Glutamatergic neuron (in vitro differentiated cells): ENCODE data around the gene AADACL4. TPM values are rescaled to one million over a fixed set of nuclear protein-coding genes. Genes with fewer than 3 reads are reported as not detected.
"Not testable (repeated sequence)": the region's sequence is repeated elsewhere in the genome, so short reads cannot be mapped to it uniquely, and the experiment has no call there.

Source experiments
- DNase-seq: peaks from one replicate; pipeline ENCODE4 v3.0.0; 2022
- H3K27ac Mint-ChIP-seq: one replicate; pipeline ENCODE4 v1.8.0; 2020; ENCODE audit warnings: mild to moderate bottlenecking, mixed read lengths, inconsistent platforms; ENCODE audit not compliant: unreplicated experiment
- H3K27me3 Mint-ChIP-seq: one replicate; pipeline ENCODE4 v1.8.0; 2020; ENCODE audit warnings: mild to moderate bottlenecking, moderate library complexity, mixed read lengths, inconsistent platforms; ENCODE audit not compliant: unreplicated experiment
- H3K36me3 Mint-ChIP-seq: one replicate; pipeline ENCODE4 v1.8.0; 2020; ENCODE audit warnings: mild to moderate bottlenecking, mixed read lengths, inconsistent platforms; ENCODE audit not compliant: unreplicated experiment
- H3K4me1 Mint-ChIP-seq: one replicate; pipeline ENCODE4 v1.8.0; 2020; ENCODE audit warnings: mild to moderate bottlenecking, low read depth, mixed read lengths, inconsistent platforms; ENCODE audit not compliant: unreplicated experiment
- H3K4me3 Mint-ChIP-seq: one replicate; pipeline ENCODE4 v1.8.0; 2020; ENCODE audit warnings: mild to moderate bottlenecking, mixed read lengths, inconsistent platforms; ENCODE audit not compliant: unreplicated experiment
- H3K9me3 Mint-ChIP-seq: one replicate; pipeline ENCODE4 v1.8.0; 2020; ENCODE audit warnings: mild to moderate bottlenecking, moderate library complexity, mixed read lengths, inconsistent platforms; ENCODE audit not compliant: unreplicated experiment
- CTCF ChIP-seq: fragments of 200-600 bp; sonication (generic); IDR thresholded peaks from one replicate; pipeline ENCODE4 v1.5.0; 2021; ENCODE audit not compliant: partially characterized antibody, unreplicated experiment
- total RNA-seq: library from RNA; stranded (reverse); fragmentation: NEBNext Ultra II Directional; extraction: Animal tissue kit (Norgen Biotek cat#: 25700); gene quantifications from one replicate; pipeline ENCODE4 v1.2.1, GENCODE V29; 2021; ENCODE audit not compliant: unreplicated experiment

AADACL4 gene
- total RNA-seq, 1 donor from 2014 or later: not detected

DNA sequence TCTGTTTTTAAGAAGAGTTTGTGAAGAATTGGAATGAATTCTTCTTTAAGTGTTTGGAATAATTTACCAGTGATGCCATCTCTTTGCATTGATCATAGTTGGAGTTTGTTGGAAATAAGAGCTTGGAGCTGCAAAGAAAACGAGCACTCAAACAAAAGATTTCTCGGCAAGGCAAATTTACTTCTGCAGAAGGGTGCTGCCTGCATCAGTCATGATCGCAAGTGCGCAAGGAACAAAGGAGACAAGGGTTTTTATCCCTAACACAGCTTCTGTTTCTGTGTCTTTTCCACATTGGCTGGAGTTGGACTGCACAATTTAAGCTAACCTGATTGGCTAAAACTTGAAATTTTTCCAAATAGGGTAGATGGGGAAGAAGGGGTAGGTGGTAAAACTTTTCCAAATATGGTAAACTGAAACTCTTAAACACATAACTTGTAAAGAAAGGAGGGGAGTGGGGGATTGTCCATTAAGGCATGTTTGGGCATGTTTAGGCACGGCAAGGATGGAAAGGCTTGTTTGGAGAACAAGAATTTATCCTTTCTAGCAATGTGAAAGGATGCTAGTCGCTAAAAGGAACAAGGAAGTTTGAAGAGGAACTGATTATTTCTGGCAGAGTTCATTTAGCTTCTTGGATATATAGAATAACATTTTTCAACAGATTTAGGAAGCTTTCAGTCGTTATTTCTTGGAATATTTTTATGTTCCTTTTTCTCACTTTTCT, 3.5 kb upstream of the AADACL4 start:
- H3K4me1 Mint-ChIP-seq: no peaks in the 10 kb centered on the region
- H3K27me3 Mint-ChIP-seq: peaks cover 1% of the 10 kb centered on the region
- TF ChIP-seq CTCF: no peak
- H3K36me3 Mint-ChIP-seq: peaks cover 13% of the 10 kb centered on the region
- no peak overlapping the region for H3K4me3 Mint-ChIP-seq
- no peak overlapping the region for H3K27ac Mint-ChIP-seq
- DNase-seq: no peak
- peaks cover 16% of the 10 kb centered on the region for H3K9me3 Mint-ChIP-seq

DNA sequence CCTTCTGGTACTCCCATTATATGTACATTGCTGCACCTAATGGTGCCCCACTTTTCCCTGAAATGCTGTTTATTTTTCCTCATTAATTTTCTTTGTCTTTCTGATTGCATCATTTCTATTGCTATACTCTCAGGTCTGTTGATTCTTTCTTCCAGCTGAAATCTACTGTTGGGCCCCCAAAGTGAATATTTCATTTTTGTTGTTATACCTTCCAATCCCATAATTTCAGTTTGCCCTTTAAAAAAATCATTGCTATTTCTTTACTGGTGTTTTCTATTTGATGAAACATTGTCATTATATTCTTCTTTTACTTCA, 3.0 kb upstream of the AADACL4 start:
- H3K4me1 Mint-ChIP-seq: no peaks in the 10 kb centered on the region
- H3K27me3 Mint-ChIP-seq: peaks cover 1% of the 10 kb centered on the region
- TF ChIP-seq CTCF: no peak
- H3K36me3 Mint-ChIP-seq: peaks cover 13% of the 10 kb centered on the region
- H3K9me3 Mint-ChIP-seq: peaks cover 16% of the 10 kb centered on the region
- no peak overlapping the region for H3K27ac Mint-ChIP-seq
- no peak overlapping the region for H3K4me3 Mint-ChIP-seq
- DNase-seq: no peak

GRCh38 chr1:12643079-12643478, 806 bp upstream of the AADACL4 start:
- no peak overlapping the region for H3K4me3 Mint-ChIP-seq
- H3K4me1 Mint-ChIP-seq: no peaks in the 10 kb centered on the region
- H3K27me3 Mint-ChIP-seq: no peaks in the 10 kb centered on the region
- peaks cover 13% of the 10 kb centered on the region for H3K36me3 Mint-ChIP-seq
- no peak overlapping the region for H3K27ac Mint-ChIP-seq
- H3K9me3 Mint-ChIP-seq: peaks cover 18% of the 10 kb centered on the region
- no peak for DNase-seq
- TF ChIP-seq CTCF: no peak

DNA sequence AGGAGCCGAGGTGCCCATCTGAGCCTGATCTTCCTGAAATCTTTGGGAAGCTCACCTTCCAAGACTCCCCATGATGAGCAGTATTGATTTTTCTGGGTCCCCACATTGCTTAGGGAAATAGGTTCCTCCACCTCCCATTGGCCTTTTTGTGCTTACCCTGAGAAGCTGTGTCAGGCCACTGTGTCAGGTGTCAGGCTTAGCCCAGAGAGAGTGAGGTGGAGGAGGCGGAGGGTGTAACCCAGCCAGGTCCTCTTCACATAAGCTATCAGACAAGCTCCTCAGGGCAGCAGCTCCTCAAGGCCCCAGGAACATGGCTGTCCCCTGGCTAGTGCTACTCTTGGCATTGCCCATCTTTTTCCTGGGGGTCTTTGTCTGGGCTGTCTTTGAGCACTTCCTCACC, 352 bp downstream of the AADACL4 start:
- H3K27ac Mint-ChIP-seq: no peak overlapping the region
- H3K4me3 Mint-ChIP-seq: no peak overlapping the region
- TF ChIP-seq CTCF: no peak
- H3K27me3 Mint-ChIP-seq: no peaks in the 10 kb centered on the region
- no peaks in the 10 kb centered on the region for H3K4me1 Mint-ChIP-seq
- DNase-seq: no peak
- peaks cover 12% of the 10 kb centered on the region for H3K36me3 Mint-ChIP-seq
- H3K9me3 Mint-ChIP-seq: peaks cover 14% of the 10 kb centered on the region

GRCh38 chr1:12644829-12645228, 944 bp downstream of the AADACL4 start:
- Mint-ChIP-seq H3K27me3 (no peaks in the 10 kb centered on the region), H3K9me3 (peaks cover 12% of the 10 kb centered on the region), H3K4me1 (no peaks in the 10 kb centered on the region), H3K27ac (no peak overlapping the region), H3K4me3 (no peak overlapping the region), H3K36me3 (peaks cover 6% of the 10 kb centered on the region)
- TF ChIP-seq CTCF: no peak
- no peak for DNase-seq

DNA sequence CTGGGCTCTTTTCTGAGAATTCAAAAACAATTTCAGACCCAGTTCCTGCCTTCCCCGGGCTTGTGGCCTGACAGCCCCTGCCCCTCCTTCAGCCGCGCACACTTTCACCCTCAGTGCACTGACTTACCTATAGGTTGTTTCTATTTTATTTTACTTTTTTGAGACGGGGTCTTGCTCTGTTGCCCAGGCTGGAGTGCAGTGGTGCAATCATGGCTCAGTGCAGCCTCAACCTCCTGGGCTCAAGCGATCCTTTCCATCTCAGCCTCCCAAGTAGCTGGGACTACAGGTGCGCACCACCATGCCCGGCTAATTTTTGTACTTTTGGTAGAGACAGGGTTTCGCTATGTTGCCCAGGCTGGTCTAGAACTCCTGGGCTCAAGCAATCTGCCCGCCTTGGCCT, 1.5 kb downstream of the AADACL4 start:
- not testable (repeated sequence) for H3K27me3 Mint-ChIP-seq, DNase-seq, H3K4me1 Mint-ChIP-seq, H3K36me3 Mint-ChIP-seq, H3K27ac Mint-ChIP-seq, H3K4me3 Mint-ChIP-seq
- peaks cover 11% of the 10 kb centered on the region for H3K9me3 Mint-ChIP-seq
